ENCODE data around the gene KCTD18.

- no peak for TF ChIP-seq CTCF (IDR thresholded peaks at IDR 0.05 in 8 of 11, conservative IDR thresholded peaks at IDR 0.05 in 3 of 11)
- no peak for TF ChIP-seq POLR2AphosphoS5 (IDR thresholded peaks at IDR 0.05)
- TF ChIP-seq POLR2A (IDR thresholded peaks at IDR 0.05): no peak
Measured at GRCh38 chr2:200475795-200476194, 34.1 kb downstream of the KCTD18 start.
